GM12801 (cell line): ENCODE data around the gene COPB2.

ENCODE experiments used
- CTCF ChIP-seq: IDR thresholded peaks from one replicate; pipeline ENCODE4 v1.5.1; 2011; ENCODE audit warnings: control low read depth; ENCODE audit not compliant: insufficient read length; ENCODE audit errors: extremely low read depth

The COPB2 gene

DNA sequence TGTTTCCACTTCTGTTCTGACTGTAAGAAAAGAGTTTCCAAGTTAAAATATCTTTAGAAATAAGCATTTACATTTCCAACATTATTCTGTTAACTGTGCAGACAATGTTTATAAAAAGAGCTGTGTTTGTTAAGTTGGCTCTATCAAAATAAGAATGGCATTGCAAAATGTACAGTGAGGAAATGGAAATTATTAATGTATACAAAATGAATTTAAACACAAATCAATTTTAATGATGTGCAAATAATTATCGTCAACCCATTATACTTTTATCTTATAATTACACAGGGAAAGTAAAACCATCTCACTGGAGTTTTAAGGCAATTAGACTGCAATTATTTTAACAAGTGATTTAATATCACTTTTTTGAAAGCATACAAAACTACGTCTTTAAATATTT lies 28.2 kb downstream of the COPB2 start:
- no peak for TF ChIP-seq CTCF

DNA sequence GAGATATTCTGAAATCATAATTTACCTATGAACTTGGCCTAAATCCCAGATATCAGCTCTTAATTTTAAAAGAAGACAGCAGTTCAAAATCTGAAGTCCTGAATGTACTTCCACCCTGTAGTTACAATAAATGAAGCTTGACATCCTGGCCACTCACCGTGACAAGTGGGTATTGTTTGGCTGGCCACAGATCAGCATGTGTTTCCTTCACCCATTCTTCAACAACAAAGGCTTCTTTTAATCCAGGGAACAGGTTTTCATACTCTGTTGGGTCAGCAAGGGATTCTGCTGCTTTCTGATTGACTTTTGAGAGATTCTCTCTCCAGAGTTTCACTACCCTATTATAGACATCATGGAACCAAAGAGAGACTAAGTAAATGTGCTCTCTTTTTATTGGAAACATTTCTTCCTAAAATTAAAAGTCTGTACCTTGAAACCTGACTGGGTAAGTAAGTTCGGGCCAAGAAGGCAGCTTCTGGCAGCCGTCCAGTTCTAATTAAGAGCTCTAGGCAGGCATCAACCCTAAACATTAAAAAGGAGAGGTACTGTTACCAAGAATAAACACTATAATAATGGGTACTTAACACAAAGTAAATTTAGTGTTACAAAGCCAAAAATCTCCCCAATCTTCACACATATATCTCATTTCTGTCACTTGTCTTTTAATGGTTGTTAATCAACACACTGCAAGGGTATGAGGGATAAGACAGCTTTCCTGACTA lies 30.4 kb downstream of the COPB2 start:
- TF ChIP-seq CTCF = no peak

- TF ChIP-seq CTCF = no peak
Observed at GRCh38 chr3:139357899-139358298, 31.5 kb downstream of the COPB2 start.

GRCh38 chr3:139355891-139356290 lies 33.6 kb downstream of the COPB2 start:
- TF ChIP-seq CTCF = no peak

GRCh38 chr3:139355476-139355875 lies 34.0 kb downstream of the COPB2 start:
- no peak for TF ChIP-seq CTCF

DNA sequence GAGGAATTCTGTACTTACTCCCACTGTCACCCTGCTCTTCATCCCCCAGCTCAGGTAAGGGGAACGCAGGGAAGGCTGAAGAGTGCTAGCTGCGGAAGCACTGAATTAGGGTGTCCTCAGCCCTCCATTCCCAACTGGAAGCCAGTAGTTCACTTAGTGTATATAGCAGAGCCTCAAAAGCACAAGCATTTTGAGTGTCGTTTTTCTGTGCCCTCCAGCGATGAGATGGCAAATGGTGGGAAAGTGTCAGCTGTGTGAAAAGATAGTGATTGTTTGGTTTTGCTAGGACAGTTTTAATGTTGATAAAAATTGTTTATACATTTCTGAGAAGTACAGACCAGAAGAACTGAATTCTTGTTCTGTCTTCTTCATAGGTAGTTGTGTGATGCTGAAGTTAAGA lies 34.8 kb downstream of the COPB2 start:
- TF ChIP-seq CTCF = no peak

DNA sequence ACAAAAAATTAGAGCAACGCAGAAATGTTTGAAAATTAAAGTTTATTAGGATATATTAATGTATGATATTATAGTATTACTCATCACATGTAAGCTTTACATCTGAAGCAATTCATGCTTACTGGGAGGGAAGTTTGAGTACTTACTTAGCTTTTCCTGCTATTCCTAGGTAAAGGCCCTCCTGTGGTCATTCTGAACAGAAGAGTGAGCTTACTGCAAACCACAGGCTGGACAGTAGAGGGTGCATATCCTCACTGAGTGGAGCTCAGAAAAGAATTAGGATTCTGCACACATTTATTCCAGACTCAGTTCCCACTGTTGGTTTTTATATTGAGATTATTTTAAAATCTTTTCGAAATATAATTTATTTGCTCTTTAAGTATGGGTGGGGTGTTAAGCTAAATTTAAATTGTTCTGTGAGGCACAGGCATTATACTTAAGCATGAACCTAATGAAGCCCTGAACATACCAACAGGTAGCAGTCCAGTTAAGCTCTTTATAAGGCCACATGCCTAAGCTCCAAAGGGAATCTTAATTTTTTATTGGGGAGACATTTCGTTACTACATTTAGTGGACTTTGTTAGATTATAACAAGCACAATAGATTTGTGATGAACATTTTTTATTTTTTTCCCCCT lies 35.4 kb downstream of the COPB2 start:
- TF ChIP-seq CTCF = no peak
